Gastrocnemius medialis (tissue), 4 donors: ENCODE data around the gene KLHL34.

Experiments
- POLR2A ChIP-seq, 2 donors: fragments of 450-650 bp; IDR thresholded peaks; one replicate each; pipeline ENCODE4 v1.6.1; 2017; ENCODE audit warnings: antibody characterized with exemption in 2 of 2, mild to moderate bottlenecking in 2 of 2, moderate library complexity in 2 of 2
- TF ChIP-seq, protein P1 (sequence below), 5 experiments: fragments of 450-650 bp in 3 of 5; fragments of 200-600 bp in 2 of 5; sonication (generic) in 2 of 5; IDR thresholded peaks in 4 of 5; conservative IDR thresholded peaks in 1 of 5; 1 replicate in 4 of 5; 2 replicates in 1 of 5; pipeline ENCODE4 v1.5.1; 2016 to 2019; ENCODE audit warnings: antibody characterized with exemption in 5 of 5, mild to moderate bottlenecking in 3 of 5, moderate library complexity in 3 of 5

DNA sequence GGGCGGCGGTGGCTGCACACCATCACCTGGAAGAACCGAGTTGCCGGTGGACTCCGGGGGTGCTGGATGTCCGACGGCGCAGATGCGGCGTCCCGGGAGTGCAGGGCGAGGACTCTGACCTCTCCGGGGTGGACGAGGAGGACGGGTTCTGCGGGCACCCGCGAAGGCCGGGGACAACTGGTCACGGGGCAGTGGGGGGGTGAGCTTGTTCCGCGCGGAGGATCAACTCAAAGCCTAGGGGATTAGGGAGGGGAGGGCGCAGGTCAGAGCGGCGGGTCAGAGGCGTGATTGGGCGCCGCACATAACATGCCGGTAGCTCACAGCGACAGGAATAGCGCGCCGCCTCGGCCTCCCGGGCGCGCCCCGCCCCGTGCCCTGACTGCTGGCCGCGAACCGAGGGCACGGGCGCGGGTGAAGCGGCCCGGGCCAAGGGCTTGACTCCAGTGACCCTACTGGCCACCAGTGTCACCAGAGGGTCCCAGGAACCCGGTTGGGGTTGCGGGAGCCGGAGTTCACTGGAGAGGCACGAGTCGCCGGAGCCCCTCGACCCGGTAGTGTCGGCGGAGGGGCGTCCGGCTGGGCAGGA is at the start of gene KLHL34:
- peak; percentile 45 to 66 for TF ChIP-seq POLR2A (IDR thresholded peaks at IDR 0.05)
- TF ChIP-seq, protein P1, sequence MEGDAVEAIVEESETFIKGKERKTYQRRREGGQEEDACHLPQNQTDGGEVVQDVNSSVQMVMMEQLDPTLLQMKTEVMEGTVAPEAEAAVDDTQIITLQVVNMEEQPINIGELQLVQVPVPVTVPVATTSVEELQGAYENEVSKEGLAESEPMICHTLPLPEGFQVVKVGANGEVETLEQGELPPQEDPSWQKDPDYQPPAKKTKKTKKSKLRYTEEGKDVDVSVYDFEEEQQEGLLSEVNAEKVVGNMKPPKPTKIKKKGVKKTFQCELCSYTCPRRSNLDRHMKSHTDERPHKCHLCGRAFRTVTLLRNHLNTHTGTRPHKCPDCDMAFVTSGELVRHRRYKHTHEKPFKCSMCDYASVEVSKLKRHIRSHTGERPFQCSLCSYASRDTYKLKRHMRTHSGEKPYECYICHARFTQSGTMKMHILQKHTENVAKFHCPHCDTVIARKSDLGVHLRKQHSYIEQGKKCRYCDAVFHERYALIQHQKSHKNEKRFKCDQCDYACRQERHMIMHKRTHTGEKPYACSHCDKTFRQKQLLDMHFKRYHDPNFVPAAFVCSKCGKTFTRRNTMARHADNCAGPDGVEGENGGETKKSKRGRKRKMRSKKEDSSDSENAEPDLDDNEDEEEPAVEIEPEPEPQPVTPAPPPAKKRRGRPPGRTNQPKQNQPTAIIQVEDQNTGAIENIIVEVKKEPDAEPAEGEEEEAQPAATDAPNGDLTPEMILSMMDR (IDR thresholded peaks at IDR 0.05 in 4 of 5, conservative IDR thresholded peaks at IDR 0.05 in 1 of 5) = no peak
